B cell (primary cell): ENCODE measurements around the gene ARHGAP19.

ENCODE experiments used
- EZH2 ChIP-seq: IDR thresholded peaks from 2 replicates; pipeline ENCODE4 v1.6.1; 2012; ENCODE audit warnings: borderline replicate concordance, low read depth, mild to moderate bottlenecking, moderate library complexity, low read length; ENCODE audit not compliant: insufficient read depth, poor library complexity, severe bottlenecking
- TF ChIP-seq, protein P1 (sequence below): fragments of 200-600 bp; IDR thresholded peaks from one replicate; pipeline ENCODE4 v1.8.0; 2022; ENCODE audit warnings: antibody characterized with exemption, mild to moderate bottlenecking

DNA sequence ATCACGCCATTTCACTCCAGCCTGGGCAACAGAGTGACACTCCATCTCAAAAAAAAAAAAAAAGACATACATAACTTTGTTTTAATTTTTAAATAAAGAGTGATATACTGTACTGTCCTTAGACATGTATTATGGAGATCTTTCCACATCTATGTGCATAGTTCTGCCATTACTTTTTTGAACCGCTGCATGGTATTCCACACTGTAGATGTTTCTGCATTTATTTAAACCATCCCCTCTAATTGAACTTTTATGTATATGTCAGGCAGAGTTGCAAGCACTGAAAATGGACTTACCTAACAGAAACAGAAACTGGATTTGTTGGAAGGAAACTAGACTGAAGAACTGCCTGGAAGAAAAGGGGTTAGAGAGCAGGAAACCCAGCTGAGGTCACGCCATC is 8.5 kb upstream of the ARHGAP19 start:
- TF ChIP-seq, protein P1, sequence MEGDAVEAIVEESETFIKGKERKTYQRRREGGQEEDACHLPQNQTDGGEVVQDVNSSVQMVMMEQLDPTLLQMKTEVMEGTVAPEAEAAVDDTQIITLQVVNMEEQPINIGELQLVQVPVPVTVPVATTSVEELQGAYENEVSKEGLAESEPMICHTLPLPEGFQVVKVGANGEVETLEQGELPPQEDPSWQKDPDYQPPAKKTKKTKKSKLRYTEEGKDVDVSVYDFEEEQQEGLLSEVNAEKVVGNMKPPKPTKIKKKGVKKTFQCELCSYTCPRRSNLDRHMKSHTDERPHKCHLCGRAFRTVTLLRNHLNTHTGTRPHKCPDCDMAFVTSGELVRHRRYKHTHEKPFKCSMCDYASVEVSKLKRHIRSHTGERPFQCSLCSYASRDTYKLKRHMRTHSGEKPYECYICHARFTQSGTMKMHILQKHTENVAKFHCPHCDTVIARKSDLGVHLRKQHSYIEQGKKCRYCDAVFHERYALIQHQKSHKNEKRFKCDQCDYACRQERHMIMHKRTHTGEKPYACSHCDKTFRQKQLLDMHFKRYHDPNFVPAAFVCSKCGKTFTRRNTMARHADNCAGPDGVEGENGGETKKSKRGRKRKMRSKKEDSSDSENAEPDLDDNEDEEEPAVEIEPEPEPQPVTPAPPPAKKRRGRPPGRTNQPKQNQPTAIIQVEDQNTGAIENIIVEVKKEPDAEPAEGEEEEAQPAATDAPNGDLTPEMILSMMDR, result no peak
- no peak for TF ChIP-seq EZH2
